GM18502 (cell line): Measurements from ENCODE around the gene VEGFB.
"Not testable (repeated sequence)": the region's sequence is repeated elsewhere in the genome, so short reads cannot be mapped to it uniquely, and the experiment has no call there.

Experiments
- ATAC-seq: cut with Tn5 transposase; IDR thresholded peaks from one replicate; pipeline ENCODE4 v1.9.1; 2021; ENCODE audit warnings: mild to moderate bottlenecking; ENCODE audit not compliant: unreplicated experiment, poor library complexity

VEGFB gene

DNA sequence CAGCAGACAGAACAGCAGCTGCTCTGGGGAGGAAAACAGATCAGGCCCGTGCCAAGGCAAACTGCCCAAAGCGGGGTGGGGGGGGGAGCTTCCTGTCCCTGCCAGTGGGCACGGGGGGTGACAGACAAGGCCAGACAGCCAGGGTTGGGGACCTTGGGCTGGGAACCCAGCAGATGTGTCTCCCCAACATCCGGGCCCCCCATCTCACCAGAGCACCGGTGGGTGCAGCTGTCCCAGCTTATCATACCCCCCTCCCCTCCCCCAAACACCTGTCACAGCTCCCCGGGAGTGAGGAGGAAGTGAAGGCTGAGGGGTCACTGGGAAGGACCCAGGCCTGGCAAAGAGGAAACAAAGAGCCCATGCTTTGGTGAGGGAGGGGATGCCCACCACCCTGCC is 11.0 kb downstream of the VEGFB start:
- ATAC-seq: no peak

DNA sequence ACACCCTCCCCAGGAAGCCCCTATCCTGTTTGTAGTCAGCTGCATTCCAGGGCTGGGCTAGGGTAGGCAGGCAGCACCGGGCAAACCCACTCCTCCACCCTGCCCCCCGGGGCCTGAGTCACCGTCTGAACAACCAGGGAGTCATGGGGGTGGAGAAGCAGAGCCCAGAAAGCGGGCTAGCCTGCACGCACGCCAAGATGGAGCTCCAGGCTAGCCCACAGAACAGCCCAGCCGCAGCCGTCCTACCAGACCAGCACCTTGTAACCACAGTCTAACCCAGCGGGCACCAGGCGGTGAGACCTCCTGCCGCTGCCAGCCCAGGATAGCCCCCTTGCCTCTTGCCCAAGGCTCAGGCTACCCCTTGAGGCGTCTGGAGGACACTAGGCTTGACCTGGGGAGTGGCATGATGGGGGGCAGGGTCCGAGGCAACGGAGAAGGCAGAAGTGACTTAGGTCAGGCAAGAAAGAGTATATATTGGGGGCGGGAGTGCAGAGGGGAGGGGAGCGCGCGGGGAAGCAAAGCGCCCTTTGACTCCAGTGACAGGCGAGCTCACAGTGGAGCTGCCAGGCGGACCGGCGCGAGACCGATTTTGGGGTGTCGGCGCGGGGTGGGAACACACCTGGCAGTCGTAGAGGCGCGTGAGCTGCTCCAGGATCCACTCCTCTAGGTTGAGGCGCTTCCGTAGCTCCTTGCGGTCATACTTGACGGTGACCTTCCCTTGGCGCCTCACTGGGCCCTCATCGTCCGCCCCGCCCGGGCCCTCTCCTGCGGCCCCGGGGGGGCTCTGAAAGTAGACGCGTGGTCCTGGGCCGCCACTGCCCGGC is 11.6 kb downstream of the VEGFB start:
- no peak for ATAC-seq

DNA sequence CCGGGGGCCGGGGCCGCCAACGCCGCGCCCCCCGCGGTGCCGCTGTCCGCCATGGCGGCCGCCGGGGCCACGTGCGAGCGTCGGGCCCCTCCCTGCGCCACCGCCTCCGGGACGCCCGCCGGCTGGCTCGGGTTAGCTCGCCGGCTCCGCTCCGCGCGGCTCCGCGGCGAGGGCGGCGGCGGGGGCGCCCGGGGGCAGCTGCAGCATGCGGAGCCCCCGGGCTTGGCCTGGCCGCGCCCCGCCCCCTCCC is 12.2 kb downstream of the VEGFB start:
- ATAC-seq: not testable (repeated sequence)

DNA sequence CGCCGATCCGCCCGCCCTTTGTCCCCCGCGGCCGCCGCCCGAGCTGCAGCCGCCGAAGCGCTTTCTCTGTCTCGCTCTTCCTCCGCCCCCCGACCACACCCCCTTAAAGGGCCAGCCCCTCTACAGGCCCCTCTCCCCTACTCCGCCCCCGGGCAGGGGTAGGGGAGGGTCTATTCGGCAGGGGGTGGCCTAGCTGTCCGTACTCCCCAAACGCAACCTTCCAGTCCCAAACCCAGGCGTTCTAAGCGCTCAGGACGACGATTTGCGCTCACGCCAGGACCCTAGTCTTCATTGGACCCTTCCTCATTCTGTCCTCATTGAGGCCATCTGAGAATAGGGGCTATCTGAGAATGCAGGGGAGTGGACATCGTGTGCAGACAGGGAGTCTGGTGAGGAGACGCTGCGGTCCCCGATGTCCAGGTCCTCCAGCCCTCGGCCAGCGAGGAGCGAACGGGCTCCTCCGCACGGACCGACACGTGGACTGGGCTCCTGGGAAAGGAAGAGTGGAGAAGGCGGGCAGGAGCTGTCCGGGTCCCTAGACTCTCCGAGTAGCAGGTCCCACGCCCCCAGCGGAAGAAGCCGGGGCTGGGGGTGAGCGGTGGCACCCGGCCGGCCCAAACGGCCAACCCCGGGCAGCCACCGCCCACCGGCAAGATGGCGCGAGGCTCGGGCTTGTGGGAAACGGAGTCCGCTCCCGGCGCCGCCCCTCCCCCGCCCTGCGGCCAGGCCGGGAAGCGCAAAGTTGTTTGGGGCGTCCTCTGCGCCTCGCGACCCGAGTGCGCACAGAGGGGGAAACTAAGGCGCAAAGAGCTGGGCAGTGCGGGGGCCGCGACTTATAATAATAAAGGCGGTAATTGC is 12.7 kb downstream of the VEGFB start, which contains the start of gene PPP1R14B:
Gene PPP1R14B (minus strand): TSS at position 73 of the 858 bp plus-strand sequence. CDS start 270 bp downstream, outside the sequence.
- no peak for ATAC-seq

DNA sequence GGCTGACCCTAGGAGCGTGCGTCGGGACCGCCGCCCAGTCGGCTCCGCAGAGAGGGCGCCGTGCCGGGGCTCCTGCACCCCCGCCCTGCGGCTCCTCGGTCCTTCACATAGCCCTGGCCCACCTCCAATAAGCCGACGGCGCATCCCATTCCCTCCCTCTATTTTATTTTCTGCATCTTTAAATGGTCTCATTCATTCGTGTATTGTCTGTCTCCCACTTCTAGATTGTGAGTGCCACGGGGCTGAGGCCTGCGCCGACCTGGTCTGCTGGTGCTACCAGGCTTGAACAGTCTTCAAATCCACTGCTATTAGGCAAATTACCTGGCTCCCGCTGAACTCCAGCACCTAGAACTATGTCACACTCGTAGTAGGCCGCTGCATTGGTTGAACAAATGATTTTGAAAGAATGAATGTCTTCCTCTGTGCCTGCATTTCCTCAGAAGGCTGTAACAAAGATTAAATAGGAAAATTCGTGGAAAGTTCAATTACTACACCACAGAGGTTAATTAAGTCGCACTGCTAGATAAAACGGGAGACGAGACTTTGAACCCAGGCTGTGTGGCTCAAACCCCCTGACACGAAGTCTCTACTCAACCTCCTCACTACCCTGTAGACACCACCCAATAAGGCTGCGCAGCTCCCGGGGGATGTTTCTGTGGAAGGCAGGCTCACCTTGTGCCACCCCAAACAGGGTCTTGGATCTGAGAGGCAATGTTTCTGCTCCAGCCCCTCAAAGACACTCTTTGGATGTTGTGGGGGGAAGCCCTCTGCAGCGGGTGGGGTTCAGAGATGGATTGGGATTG is 13.5 kb downstream of the VEGFB start:
- ATAC-seq: no peak

DNA sequence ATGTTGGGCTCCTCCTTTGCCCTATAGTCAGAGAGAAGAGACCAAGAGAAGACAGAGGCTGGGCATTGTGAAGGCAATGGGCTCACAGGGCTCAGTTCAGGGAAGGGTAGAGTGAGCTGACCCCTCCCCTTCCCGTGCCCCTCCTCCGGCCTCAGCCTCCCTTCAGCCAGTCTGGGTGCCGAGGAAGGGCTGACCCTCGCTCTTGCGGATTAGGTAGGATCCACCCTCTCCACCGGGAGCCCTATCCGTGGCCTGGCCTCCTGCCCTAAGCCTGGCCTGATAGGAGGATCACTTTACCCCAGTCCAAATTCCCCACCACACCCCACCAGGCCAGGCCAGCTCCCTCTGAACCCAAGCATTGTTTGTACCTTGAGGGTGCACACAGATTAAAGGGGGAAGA is 14.2 kb downstream of the VEGFB start:
- no peak for ATAC-seq

DNA sequence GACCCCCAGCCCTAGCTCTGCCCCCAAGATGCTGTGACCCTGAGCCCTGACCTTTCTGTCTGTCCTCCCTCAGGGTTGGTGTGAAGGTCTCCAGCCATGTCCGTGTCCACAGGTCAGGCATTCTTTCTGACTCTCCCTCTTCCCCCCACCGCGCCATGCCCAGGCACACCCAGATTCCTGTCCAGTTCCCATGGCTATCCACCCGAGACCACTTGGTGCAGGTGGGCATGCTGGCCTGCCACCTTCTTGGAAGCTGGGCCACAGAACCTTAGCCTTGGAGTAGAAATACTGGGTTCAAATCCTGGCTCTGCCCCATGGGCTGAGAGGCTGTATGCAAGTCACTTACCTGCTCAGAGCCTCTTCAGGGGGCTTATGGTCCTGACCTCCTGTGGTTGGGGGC is 14.7 kb downstream of the VEGFB start:
- no peak for ATAC-seq

DNA sequence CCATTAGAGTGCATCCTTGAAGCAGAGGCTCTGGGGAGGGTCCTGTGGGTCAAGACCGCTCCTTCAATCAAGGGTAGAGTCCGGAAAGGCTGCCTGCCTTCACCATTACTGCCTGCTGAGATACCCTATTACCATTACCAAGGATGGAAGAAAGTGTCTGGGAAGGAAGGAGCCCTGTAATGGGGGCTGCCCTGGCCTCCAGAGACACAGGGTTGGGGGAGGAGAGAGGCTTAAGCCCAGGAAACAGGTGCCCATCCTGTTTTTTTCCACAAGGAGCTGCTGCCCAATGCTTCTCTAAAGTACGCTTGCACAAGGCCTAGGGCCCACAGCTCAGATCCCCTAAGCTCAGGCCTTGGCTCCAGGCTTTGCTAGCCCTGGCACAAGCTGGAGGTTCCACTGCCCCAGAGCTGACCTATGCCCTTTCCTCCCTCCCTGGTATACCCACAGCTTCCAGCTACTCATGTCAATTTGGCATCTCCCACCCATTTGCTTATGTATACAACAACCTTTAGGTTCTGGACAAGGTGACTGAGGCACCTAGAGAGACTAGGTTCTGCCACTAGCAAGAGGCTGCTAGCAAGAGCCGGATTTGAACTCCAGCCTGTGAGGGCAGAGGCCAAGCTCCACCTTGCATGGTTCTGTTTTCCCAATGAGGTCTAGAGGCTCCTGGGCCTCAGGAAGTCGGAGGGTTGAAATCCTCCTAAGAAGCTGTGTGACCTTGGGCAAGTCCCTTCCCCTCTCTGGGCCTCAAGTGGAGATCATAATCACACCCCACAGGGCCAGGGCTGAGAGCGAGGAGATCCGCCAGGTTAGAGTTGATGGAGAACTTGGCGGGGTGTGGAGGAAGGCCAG is 15.4 kb downstream of the VEGFB start:
- no peak for ATAC-seq

DNA sequence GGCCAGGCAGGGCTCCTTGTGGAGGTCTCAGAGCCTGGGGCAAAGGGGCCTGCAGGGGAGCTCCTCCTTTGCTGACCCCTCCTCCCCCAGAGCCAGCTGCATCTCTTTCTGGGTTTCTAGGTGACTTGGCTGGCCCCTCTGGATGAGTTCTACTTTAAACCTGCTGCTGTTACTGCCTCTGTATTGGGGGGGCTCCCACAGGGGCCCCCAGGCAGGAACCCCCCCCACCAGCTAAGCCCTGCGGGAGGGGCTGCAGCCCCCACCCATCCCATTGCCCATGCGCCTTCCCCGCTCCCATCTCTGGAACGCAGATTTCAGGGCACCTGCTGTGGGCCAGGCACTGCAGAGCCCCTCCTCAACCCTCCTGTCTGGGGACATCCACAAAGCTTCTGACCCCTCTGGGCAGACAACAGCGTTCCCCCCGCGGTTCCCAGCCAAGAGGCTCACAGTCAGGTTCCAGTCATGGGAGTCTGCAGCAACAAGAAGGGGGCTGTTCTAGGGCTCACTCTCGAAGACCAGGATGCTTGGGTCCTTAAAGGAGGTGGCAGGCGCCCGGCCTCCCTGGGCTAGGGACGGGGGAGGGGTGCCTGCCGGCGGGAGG is 16.1 kb downstream of the VEGFB start:
- no peak for ATAC-seq

DNA sequence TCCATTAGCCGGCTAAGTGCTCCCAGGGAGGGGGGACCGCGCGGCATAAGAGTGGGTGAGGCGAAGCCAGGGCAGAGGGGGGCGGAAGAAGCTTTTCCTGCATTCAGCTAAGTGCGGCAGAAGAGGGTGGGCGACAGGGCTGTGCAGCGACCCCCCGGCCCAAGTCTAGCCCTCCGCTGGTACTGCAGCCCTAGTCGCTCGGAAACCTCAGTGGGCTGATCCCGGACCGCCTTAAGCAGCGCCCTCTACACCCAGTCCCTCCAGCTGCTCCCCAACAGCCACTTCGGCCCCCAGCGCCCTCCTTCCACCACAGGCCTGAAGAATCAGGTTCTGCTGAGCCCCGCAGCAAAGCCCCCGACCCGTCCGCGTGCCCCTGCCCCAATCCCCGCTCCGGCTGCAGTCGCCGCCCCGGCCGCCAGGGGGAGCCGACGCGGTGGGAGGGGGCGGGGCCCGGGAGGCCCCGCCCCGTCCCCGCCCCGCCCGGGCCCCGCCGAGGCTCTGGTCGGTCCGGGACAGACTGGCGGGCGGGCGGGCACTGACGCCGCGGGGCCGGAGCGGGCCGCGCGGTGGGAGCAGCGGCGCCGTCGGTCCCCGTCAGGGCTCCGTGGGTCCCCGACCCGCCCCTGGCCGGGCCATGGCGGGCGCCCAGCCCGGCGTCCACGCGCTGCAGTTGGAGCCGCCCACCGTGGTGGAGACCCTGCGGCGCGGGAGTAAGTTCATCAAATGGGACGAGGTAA is 16.8 kb downstream of the VEGFB start, which contains the start of gene PLCB3:
Gene PLCB3 (plus strand): TSS at position 515 of the 737 bp plus-strand sequence. CDS start 120 bp downstream, at position 635.
- ATAC-seq: peak; percentile 42

DNA sequence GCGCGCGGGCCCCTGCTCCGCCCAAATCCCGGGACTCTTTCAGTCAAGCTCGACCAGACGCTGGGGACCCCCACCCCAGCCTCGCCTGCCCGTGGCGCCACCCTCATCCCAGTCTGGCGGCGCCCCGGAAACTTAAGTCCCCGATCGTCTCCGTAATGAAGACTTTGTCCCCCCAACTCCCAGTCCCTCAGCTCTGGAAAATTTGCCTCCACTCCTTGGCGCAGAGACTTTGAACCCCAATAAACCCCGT is 17.3 kb downstream of the VEGFB start:
- no peak for ATAC-seq

DNA sequence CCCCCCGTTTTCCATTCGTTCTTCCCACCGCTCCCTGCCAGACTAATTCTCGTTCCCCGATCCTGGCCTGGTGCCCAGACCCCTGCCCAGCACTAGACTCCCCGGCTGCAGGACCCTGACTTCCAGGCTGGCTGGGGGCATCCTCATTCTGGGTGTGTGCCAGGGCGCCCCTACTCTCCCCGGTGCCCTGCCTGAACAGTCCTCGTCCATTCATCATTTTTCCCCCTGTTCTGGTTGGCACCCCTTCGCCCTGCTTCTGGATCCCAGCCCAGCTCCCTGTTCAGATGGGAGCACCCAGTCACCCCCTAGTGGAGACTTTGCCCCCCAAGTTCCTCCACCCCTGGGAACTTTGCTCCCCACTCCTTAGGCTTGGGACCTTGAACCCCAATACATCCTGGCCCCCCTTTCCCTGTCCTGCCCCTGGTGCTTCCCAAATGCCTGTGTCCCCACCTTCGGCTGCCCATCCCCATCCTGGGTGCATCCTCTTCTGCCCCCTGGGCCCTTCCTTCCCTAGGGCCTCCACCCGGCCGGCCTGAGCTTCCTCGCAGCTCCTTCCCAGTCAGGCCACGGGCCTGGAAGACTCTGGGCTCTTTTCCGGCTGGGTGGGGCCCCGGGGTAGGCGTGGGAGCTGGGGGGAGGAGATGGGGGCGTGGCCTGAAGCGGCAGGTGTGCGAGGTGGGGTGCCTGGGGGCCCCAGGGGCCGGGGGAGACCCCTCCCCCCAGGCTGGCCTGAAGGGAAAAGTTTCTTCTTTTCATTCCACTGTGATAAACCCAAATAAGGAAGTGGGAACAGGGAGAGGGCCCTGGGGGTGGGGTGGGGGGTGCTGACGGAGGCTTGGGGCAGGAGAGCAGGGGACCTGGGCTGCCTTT is 17.9 kb downstream of the VEGFB start:
- no peak for ATAC-seq

DNA sequence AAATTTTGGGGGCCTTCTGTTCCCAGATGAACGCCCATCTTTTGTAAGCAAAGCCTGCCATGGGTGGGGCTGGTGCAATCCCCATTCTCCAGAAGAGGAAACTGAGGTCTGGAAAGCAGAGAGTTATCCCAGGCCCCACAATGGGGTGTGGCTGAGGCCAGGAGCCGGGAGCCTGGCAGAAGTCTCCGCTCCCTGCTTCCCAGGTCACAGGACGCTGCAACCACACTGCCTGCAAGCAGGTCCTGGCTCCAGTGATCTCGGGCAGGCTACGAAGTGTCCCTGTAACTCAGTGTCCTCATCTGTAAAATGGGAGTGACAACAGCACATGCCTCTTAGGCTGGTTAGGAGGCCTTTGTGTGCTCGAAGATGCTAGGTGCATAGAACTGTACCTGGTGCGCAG is 18.7 kb downstream of the VEGFB start:
- ATAC-seq: no peak

DNA sequence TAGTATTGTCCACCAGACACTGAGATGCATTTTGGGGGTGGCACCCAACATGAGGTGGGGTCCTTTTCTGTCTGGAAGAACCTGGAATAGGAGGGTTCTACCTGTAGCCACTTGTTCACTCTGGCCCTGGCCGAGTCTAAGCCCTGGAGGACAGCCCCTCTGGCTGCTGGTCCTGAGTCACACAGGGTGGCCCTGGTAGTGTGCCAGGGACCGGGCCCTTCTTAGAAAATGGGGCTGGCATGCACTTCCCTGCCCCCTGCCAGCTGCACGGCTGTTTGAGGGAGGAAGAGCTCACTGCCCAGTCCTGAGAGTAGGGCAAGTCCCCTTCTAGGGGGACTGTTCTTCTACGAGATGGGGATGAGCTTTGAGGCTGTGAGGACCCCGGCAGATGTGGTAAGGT is 19.1 kb downstream of the VEGFB start:
- ATAC-seq: no peak

DNA sequence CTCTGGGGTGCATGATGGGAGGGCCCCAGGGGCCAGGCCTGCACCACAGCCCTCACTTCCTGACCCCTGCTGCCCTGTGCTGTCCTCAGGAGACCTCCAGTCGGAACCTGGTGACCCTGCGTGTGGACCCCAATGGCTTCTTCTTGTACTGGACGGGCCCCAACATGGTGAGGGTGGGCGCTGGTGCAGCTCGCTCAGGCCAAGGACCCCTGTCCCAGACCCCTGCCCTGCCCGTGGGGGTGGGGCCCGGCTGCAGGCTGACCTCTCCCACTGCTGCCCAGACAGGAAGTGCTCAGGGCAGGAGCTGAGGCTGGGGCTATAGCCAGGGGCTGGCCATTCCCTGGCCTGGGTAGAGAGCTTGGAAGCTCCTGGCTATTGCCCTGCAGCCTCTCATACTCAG is 19.9 kb downstream of the VEGFB start:
- ATAC-seq: no peak

DNA sequence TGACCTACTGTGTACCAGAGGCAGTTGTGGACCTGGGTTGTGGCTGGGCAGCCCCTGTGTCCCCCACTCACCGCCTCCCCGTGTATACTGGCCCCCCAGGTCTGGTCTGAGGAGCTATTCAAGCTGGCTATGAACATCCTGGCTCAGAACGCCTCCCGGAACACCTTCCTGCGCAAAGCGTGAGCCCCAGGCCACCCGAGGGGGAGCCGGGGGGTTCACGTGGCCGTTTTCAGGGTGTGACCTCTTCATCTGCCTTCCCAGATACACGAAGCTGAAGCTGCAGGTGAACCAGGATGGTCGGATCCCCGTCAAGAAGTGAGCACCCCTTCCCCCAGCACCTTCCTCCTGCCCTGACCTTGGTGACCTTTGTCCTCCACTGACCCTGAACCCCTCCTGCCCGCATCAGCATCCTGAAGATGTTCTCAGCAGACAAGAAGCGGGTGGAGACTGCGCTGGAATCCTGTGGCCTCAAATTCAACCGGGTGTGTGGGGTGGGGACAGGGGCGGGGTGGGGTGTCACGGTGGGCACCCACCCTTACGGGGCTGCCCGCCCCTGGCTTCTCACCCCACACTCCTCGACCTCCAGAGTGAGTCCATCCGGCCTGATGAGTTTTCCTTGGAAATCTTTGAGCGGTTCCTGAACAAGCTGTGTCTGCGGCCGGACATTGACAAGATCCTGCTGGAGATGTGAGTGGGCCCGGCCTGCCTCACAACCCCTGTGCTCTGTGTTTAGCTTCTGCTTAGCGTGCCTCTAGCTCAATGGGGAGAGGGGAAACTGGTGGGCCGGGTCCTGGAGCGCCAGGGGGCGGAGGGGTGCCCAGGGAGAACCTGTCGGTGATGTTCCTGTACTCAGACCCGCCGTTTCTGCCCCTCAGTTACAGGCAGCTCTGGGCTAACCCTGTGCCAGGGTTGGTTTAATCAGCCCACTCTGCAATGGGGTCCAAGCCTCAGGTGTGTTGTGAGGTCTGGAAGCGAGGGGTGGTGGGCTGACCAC is 21.0 kb downstream of the VEGFB start:
- ATAC-seq: no peak

DNA sequence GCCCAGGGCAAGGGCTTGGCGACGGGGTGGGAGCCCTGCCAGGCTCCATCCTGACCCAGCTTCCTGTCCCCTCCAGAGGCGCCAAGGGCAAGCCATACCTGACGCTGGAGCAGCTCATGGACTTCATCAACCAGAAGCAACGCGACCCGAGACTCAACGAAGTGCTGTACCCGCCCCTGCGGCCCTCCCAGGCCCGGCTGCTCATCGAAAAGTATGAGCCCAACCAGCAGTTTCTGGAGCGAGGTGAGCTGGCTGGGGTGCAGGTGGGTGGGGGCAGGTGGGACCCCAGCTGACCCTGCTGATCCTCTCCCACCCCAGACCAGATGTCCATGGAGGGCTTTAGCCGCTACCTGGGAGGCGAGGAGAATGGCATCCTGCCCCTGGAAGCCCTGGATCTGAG is 21.9 kb downstream of the VEGFB start:
- no peak for ATAC-seq
